ENCODE measurements around the gene PAPPA. TPM values are rescaled to one million over a fixed set of nuclear protein-coding genes. Genes with fewer than 3 reads are reported as not detected.

PAPPA gene
- polyA plus RNA-seq, 1 of the 3 experiments (the other 2 are of a cell fraction) = 44.5 TPM

DNA sequence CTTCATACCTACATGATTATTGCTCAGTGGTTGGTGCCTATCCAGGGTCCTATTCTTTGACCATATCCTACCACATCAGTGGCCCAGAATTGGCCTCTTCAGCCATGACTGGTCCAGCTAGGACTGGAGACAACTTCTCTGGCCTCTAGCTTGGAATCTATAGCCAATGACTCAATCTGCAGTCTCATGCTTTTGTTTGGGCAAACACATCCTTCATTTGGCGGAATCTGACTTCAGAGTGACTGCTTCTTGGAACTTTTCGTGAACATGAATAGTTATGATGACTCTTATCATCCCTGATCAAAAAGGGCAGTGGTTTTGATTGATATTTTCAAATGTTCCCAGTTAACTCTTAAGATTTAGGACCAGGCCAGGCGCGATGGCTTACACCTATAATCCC is 134.1 kb downstream of the PAPPA start:
- Histone ChIP-seq H3K4me3 (ENCODE audit: low read depth in 2 of 2, low read length in 1 of 2) (no peak overlapping the region), H3K9me2 (no peaks in the 10 kb centered on the region), H4K20me1 (ENCODE audit: insufficient read depth) (peaks cover 13% of the 10 kb centered on the region), H3K4me1 (ENCODE audit: control insufficient read depth in 1 of 2, insufficient read depth in 2 of 2, low read depth in 1 of 2, low read length in 1 of 2) (peaks cover 9 to 24% of the 10 kb centered on the region in 2 experiments; a peak in 3 of 4 replicates), H3K36me3 (replicated peaks in 1 of 2; ENCODE audit: control insufficient read depth in 1 of 2, insufficient read depth in 2 of 2, low read length in 1 of 2) (peaks cover 5 to 71% of the 10 kb centered on the region in 2 experiments), H3K9me3 (no peaks in the 10 kb centered on the region), H3K79me2 (ENCODE audit: insufficient read depth) (peaks cover 64% of the 10 kb centered on the region), H3K4me2 (peak overlapping the region; percentile 32; the same call in 1 of the 2 replicates), H3K27ac (ENCODE audit: low read depth in 2 of 2, low read length in 1 of 2) (peak overlapping the region in 1 of 2 experiments; percentile 87; a peak in 2 of 4 replicates), H3F3A (replicated peaks; ENCODE audit: insufficient read depth) (peaks cover 72% of the 10 kb centered on the region), H3K9ac (no peak overlapping the region; the same call in 1 of the 2 replicates), H3K27me3 (ENCODE audit: insufficient read depth) (no peaks in the 10 kb centered on the region), H2AFZ (ENCODE audit: low read depth) (no peak overlapping the region)
- ChIA-PET CTCF (interaction anchor here (1.1 kb wide), 1 partner anchor 13 kb away, joined by 4 read pairs; no protein-coding TSS in a partner anchor), POLR2A (no interaction called here)
- no peak for DNase-seq
- WGBS (ENCODE audit: low lambda C conversion rate) = 60% methylated on average over 4 of the region's 4 CpGs
- TF ChIP-seq USF2 (IDR thresholded peaks at IDR 0.05; ENCODE audit: borderline replicate concordance, low read depth, low read length) = no peak
- TF ChIP-seq TAF1 (IDR thresholded peaks at IDR 0.05; ENCODE audit: borderline replicate concordance, low read depth, low read length) = no peak
- TF ChIP-seq, protein P1, sequence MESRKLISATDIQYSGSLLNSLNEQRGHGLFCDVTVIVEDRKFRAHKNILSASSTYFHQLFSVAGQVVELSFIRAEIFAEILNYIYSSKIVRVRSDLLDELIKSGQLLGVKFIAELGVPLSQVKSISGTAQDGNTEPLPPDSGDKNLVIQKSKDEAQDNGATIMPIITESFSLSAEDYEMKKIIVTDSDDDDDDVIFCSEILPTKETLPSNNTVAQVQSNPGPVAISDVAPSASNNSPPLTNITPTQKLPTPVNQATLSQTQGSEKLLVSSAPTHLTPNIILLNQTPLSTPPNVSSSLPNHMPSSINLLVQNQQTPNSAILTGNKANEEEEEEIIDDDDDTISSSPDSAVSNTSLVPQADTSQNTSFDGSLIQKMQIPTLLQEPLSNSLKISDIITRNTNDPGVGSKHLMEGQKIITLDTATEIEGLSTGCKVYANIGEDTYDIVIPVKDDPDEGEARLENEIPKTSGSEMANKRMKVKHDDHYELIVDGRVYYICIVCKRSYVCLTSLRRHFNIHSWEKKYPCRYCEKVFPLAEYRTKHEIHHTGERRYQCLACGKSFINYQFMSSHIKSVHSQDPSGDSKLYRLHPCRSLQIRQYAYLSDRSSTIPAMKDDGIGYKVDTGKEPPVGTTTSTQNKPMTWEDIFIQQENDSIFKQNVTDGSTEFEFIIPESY (IDR thresholded peaks at IDR 0.05; ENCODE audit: borderline replicate concordance, low read depth) = 0 out of 2 replicates have a peak, but pooled peaks have one; percentile 44
- TF ChIP-seq NRF1 (IDR thresholded peaks at IDR 0.05; ENCODE audit: low read depth, low read length) = no peak
- TF ChIP-seq FOSL2 (IDR thresholded peaks at IDR 0.05; ENCODE audit: borderline replicate concordance, low read depth) = peak; percentile 57
- TF ChIP-seq YY1 (IDR thresholded peaks at IDR 0.05; ENCODE audit: low read depth) = peak; percentile 32; the same call in 1 of the 2 replicates
- no peak for TF ChIP-seq MEF2A (IDR thresholded peaks at IDR 0.05; ENCODE audit: borderline replicate concordance, low read depth)
- TF ChIP-seq GABPA (IDR thresholded peaks at IDR 0.05; ENCODE audit: low read depth) = no peak
- TF ChIP-seq TEAD4 (IDR thresholded peaks at IDR 0.05; ENCODE audit: borderline replicate concordance, insufficient read depth) = no peak
- 0 out of 2 replicates have a peak, but pooled peaks have one; percentile 21 for TF ChIP-seq POLR2AphosphoS5 (IDR thresholded peaks at IDR 0.05; ENCODE audit: low read depth, low read length)
- peak; percentile 59 for TF ChIP-seq TCF12 (IDR thresholded peaks at IDR 0.05)
- TF ChIP-seq, protein P2, sequence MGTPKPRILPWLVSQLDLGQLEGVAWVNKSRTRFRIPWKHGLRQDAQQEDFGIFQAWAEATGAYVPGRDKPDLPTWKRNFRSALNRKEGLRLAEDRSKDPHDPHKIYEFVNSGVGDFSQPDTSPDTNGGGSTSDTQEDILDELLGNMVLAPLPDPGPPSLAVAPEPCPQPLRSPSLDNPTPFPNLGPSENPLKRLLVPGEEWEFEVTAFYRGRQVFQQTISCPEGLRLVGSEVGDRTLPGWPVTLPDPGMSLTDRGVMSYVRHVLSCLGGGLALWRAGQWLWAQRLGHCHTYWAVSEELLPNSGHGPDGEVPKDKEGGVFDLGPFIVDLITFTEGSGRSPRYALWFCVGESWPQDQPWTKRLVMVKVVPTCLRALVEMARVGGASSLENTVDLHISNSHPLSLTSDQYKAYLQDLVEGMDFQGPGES (IDR thresholded peaks at IDR 0.05; ENCODE audit: low read depth, low read length) = no peak
- TF ChIP-seq FOXJ3 (CRISPR knock-in tag; IDR thresholded peaks at IDR 0.05) = no peak
- no peak for TF ChIP-seq REST (IDR thresholded peaks at IDR 0.05; ENCODE audit: low read depth, low read length)
- TF ChIP-seq, protein P3, sequence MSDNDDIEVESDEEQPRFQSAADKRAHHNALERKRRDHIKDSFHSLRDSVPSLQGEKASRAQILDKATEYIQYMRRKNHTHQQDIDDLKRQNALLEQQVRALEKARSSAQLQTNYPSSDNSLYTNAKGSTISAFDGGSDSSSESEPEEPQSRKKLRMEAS (IDR thresholded peaks at IDR 0.05; ENCODE audit: low read depth) = peak; percentile 68
- TF ChIP-seq CHD2 (IDR thresholded peaks at IDR 0.05; ENCODE audit: low read length, partially characterized antibody) = no peak
- TF ChIP-seq FOXM1 (IDR thresholded peaks at IDR 0.05; ENCODE audit: low read depth) = no peak
- TF ChIP-seq, protein P4, sequence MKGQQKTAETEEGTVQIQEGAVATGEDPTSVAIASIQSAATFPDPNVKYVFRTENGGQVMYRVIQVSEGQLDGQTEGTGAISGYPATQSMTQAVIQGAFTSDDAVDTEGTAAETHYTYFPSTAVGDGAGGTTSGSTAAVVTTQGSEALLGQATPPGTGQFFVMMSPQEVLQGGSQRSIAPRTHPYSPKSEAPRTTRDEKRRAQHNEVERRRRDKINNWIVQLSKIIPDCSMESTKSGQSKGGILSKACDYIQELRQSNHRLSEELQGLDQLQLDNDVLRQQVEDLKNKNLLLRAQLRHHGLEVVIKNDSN (IDR thresholded peaks at IDR 0.05; ENCODE audit: borderline replicate concordance, low read depth) = no peak
- TF ChIP-seq EZH2phosphoT487 (IDR thresholded peaks at IDR 0.05; ENCODE audit: borderline replicate concordance, low read depth) = no peak
- peak; percentile 76 for TF ChIP-seq NFIC (IDR thresholded peaks at IDR 0.05; ENCODE audit: borderline replicate concordance)
- no peak for TF ChIP-seq GATA2 (CRISPR knock-in tag; IDR thresholded peaks at IDR 0.05)
- no peak for TF ChIP-seq RFX5 (IDR thresholded peaks at IDR 0.05; ENCODE audit: low read length)
- TF ChIP-seq RCOR1 (IDR thresholded peaks at IDR 0.05; ENCODE audit: low read length) = no peak
- TF ChIP-seq SIN3A (IDR thresholded peaks at IDR 0.05; ENCODE audit: borderline replicate concordance, low read depth, low read length) = no peak
